ENCODE measurements around the gene CEACAM19. TPM values are rescaled to one million over a fixed set of nuclear protein-coding genes. Genes with fewer than 3 reads are reported as not detected.

Gene CEACAM19
- total and polyA plus RNA-seq, 10 of the 15 experiments (the other 5 are each of a cell fraction or from before 2014, with no cell fraction given) = 0.13 to 0.31 (median 0.17) TPM; not detected in 4

DNA sequence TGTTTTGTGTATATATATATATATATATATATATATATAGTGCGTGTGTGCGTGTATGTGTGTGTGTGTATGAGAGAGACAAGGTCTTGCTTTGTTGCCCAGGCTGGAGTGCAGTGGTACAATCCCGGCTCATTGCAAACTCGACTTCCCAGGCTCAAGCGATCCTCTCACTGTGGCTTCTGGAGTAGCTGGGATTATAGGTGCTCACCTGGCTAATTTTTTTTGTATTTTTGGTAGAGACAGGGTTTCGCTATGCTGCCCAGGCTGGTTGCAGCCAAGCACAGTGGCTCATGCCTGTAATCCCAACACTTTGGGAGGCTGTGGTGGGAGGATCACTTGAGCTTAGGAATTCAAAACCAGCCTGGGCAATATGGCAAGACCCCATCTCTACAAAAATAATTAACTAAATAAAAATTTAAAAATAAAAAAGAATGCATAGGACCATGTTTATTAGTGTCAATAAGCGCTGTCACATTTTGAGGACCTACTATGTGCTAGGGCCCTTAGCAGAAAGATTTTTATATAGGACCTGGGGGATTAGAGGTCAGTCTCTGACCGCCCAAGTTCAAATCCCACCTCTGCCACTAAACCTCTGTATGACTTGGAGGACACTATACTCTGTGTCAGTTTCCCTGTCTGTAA, 25.8 kb upstream of the CEACAM19 start (continued):
- TF ChIP-seq RCOR1 (conservative IDR thresholded peaks at IDR 0.05; ENCODE audit: low read depth, low read length) = no peak

DNA sequence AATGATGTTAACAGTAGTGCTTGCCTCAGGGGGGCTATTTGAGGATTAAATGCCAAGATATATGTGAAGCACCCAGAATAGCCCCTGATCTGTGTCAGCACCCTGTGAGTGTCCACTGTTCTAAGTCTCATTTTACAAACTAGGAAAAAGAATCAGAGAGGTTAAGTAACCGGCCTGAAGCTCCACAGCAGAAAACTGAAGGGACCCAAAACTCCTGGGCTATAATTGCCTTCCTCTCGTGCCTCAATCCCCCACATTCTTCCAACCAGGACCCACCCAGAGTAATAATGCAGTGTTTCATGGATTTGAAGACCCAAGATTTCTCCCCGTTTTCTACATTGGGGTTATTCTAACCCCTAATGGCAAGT, 25.2 kb upstream of the CEACAM19 start:
- Histone ChIP-seq H3K4me1 (ENCODE audit: control insufficient read depth, insufficient read depth, low read length) (no peaks in the 10 kb centered on the region), H3K79me2 (ENCODE audit: control insufficient read depth, insufficient read depth, low read length) (no peaks in the 10 kb centered on the region), H3K9ac (ENCODE audit: control insufficient read depth, insufficient read depth, low read length) (no peak overlapping the region), H3K27me3 (replicated peaks in 1 of 2; ENCODE audit: control insufficient read depth in 2 of 2, insufficient read depth in 2 of 2, low read length in 1 of 2) (peaks cover 0 to 2% of the 10 kb centered on the region in 2 experiments; a peak in 1 of 4 replicates), H3K4me2 (ENCODE audit: control insufficient read depth, insufficient read depth) (no peak overlapping the region), H2AFZ (ENCODE audit: control insufficient read depth, low read depth, low read length) (no peak overlapping the region), H3K27ac (ENCODE audit: control insufficient read depth, insufficient read depth) (no peak overlapping the region), H3K4me3 (no peak overlapping the region), H4K20me1 (ENCODE audit: control insufficient read depth, insufficient read depth) (no peaks in the 10 kb centered on the region), H3K36me3 (ENCODE audit: control insufficient read depth in 2 of 2, insufficient read depth in 2 of 2, low read length in 1 of 2) (no peaks in the 10 kb centered on the region), H3K9me3 (replicated peaks; ENCODE audit: control insufficient read depth, insufficient read depth, low read length) (no peaks in the 10 kb centered on the region)
- POLR2A ChIA-PET = no interaction called here
- in situ Hi-C loops (cut with MboI) = no loop called here
- RAD21 ChIA-PET (ENCODE audit: unreplicated experiment) = no interaction called here
- CTCF ChIA-PET = no interaction called here
- no TSS peak for BruUV-seq (replicated peaks)
- no peak for FAIRE-seq
- no peak for DNase-seq (ENCODE audit: low read depth, low spot score)
- no peak for ATAC-seq
- intact Hi-C loops (cut with micrococcal nuclease; ENCODE audit: unreplicated experiment) = no loop called here
- WGBS (ENCODE audit: insufficient coverage, insufficient replicate concordance, low lambda C conversion rate, missing lambda C conversion rate) = 29% methylated on average over 3 of the region's 3 CpGs
- SMC1A ChIA-PET (ENCODE audit: uncharacterized antibody, unreplicated experiment) = no interaction called here
- TF ChIP-seq WRNIP1 (IDR thresholded peaks at IDR 0.05; ENCODE audit: borderline replicate concordance, low read depth, low read length) = no peak
- no peak for TF ChIP-seq TCF3 (IDR thresholded peaks at IDR 0.05; ENCODE audit: borderline replicate concordance, insufficient read depth, low read depth, low read length)
- TF ChIP-seq, protein P1, sequence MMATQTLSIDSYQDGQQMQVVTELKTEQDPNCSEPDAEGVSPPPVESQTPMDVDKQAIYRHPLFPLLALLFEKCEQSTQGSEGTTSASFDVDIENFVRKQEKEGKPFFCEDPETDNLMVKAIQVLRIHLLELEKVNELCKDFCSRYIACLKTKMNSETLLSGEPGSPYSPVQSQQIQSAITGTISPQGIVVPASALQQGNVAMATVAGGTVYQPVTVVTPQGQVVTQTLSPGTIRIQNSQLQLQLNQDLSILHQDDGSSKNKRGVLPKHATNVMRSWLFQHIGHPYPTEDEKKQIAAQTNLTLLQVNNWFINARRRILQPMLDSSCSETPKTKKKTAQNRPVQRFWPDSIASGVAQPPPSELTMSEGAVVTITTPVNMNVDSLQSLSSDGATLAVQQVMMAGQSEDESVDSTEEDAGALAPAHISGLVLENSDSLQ (IDR thresholded peaks at IDR 0.05) = no peak
- TF ChIP-seq RCOR1 (conservative IDR thresholded peaks at IDR 0.05; ENCODE audit: low read depth, low read length) = no peak
- TF ChIP-seq CBX5 (IDR thresholded peaks at IDR 0.05; ENCODE audit: low read depth) = no peak
- TF ChIP-seq EED (IDR thresholded peaks at IDR 0.05; ENCODE audit: low read depth) = no peak
- no peak for TF ChIP-seq MTA3 (IDR thresholded peaks at IDR 0.05; ENCODE audit: borderline replicate concordance, low read length)
- TF ChIP-seq NR2F1 (conservative IDR thresholded peaks at IDR 0.05) = no peak
- no peak for TF ChIP-seq HDGF (IDR thresholded peaks at IDR 0.05)
- TF ChIP-seq, protein P2, sequence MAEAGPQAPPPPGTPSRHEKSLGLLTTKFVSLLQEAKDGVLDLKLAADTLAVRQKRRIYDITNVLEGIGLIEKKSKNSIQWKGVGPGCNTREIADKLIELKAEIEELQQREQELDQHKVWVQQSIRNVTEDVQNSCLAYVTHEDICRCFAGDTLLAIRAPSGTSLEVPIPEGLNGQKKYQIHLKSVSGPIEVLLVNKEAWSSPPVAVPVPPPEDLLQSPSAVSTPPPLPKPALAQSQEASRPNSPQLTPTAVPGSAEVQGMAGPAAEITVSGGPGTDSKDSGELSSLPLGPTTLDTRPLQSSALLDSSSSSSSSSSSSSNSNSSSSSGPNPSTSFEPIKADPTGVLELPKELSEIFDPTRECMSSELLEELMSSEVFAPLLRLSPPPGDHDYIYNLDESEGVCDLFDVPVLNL (IDR thresholded peaks at IDR 0.05; ENCODE audit: low read depth, low read length) = no peak
- TF ChIP-seq TCF7 (IDR thresholded peaks at IDR 0.05; ENCODE audit: borderline replicate concordance) = no peak
- TF ChIP-seq POLR2A (IDR thresholded peaks at IDR 0.05; ENCODE audit: low read depth, low read length) = no peak
- TF ChIP-seq, protein P3, sequence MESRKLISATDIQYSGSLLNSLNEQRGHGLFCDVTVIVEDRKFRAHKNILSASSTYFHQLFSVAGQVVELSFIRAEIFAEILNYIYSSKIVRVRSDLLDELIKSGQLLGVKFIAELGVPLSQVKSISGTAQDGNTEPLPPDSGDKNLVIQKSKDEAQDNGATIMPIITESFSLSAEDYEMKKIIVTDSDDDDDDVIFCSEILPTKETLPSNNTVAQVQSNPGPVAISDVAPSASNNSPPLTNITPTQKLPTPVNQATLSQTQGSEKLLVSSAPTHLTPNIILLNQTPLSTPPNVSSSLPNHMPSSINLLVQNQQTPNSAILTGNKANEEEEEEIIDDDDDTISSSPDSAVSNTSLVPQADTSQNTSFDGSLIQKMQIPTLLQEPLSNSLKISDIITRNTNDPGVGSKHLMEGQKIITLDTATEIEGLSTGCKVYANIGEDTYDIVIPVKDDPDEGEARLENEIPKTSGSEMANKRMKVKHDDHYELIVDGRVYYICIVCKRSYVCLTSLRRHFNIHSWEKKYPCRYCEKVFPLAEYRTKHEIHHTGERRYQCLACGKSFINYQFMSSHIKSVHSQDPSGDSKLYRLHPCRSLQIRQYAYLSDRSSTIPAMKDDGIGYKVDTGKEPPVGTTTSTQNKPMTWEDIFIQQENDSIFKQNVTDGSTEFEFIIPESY (IDR thresholded peaks at IDR 0.05) = no peak
- TF ChIP-seq, protein P4, sequence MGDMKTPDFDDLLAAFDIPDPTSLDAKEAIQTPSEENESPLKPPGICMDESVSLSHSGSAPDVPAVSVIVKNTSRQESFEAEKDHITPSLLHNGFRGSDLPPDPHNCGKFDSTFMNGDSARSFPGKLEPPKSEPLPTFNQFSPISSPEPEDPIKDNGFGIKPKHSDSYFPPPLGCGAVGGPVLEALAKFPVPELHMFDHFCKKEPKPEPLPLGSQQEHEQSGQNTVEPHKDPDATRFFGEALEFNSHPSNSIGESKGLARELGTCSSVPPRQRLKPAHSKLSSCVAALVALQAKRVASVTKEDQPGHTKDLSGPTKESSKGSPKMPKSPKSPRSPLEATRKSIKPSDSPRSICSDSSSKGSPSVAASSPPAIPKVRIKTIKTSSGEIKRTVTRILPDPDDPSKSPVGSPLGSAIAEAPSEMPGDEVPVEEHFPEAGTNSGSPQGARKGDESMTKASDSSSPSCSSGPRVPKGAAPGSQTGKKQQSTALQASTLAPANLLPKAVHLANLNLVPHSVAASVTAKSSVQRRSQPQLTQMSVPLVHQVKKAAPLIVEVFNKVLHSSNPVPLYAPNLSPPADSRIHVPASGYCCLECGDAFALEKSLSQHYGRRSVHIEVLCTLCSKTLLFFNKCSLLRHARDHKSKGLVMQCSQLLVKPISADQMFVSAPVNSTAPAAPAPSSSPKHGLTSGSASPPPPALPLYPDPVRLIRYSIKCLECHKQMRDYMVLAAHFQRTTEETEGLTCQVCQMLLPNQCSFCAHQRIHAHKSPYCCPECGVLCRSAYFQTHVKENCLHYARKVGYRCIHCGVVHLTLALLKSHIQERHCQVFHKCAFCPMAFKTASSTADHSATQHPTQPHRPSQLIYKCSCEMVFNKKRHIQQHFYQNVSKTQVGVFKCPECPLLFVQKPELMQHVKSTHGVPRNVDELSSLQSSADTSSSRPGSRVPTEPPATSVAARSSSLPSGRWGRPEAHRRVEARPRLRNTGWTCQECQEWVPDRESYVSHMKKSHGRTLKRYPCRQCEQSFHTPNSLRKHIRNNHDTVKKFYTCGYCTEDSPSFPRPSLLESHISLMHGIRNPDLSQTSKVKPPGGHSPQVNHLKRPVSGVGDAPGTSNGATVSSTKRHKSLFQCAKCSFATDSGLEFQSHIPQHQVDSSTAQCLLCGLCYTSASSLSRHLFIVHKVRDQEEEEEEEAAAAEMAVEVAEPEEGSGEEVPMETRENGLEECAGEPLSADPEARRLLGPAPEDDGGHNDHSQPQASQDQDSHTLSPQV (IDR thresholded peaks at IDR 0.05) = no peak
